SHP77 treated with DMSO at 0.1 percent for 48 hours (cell line): ENCODE data around the gene GALNT12.

ENCODE experiments used
- DNase-seq: peaks from one replicate; lab custom pipeline; 2025; lab: John Stamatoyannopoulos, UW

The GALNT12 gene

GRCh38 chr9:98801969-98802371 is 5.5 kb upstream of the GALNT12 start:
- no peak for DNase-seq

DNA sequence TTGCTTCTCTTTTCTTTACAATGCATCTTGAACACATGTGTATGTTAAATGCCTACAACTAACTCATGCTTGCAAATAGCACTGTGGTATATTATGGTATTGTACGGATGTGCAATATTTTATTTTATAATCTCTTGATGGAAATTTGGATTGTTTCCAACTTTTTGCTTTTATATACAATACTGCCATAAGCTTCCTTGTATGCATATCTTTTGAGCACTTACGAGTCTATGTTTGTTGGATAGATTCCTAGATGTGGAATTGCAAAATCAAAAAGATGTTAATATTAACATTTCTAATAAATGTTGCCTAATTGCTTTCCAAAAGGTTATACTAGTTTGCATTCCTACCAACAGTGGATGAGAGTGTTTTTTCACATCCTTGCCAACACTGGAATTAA is 3.4 kb upstream of the GALNT12 start:
- no peak for DNase-seq

GRCh38 chr9:98805506-98806272 is 1.8 kb upstream of the GALNT12 start:
- DNase-seq, result no peak

DNA sequence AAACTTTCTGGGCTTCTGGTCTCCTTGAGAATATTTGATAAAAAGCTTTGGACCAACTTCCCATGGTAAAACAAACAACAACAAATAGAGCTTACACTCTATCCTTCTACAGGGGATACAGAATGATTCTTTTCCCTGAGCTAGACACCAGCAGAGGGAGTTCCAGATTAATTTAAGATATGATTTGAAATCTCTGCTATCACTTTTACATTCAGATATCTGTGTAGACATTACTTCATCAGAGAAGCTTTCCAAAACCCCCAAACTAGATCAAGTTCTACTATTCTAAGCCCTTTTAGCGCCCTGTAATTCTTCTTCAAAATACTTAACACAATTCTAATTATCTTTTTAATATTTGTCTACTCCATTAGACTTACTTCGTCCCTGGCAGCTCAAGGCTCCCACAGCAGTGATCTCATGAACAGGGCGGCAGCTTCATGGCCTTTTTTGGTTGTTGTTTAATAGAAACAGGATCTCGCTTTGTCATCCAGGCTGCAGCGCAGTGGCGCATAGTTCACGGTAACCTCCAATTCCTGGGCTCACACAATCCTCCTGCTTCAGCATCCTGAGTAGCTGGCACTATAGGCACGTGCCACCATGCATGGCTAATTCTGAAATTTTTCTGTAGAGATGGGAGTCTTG is 955 bp upstream of the GALNT12 start:
- DNase-seq, result no peak

- no peak for DNase-seq
These were observed 335 bp downstream of the GALNT12 start for GRCh38 chr9:98807814-98808195.

DNA sequence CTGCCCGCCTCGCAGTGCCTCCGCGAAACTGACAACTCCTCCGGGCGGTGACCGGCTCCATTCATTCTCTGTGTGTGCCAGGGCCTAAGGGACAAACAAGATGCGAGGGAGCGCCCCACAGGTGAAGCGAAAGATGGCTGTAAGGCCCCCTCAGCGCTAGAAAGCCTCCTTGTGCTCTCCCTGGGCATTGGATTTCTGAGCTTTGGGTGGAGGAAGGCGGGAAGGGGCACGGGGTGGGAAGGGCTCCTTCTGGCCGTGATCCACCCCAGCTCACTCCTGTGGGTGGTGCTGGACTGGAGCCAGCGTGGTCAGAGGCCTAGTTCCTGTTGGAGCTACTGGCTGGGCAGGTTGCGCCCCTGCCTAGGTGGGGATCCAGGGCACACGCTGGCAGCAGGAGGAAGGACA is 943 bp downstream of the GALNT12 start:
- no peak for DNase-seq

DNA sequence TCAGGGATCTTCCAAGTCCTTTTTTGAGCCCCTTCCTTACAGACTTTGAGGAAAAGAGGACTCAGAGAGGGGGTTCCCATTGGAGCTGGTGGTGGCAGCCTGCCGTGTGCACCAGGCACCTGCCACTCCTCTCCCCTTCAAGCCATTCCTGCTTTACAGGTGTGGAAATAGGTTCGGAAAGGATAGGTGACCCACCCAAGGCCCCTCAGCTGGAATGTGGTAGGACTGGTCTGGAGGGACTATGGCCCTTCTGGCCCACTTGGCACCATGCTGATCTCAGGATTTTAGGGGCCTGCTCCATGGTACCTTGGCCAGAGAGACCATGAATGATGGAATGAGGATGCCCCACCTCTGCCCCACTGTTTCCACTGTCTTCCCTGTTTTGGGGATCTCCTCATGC is 1.4 kb downstream of the GALNT12 start:
- no peak for DNase-seq

DNA sequence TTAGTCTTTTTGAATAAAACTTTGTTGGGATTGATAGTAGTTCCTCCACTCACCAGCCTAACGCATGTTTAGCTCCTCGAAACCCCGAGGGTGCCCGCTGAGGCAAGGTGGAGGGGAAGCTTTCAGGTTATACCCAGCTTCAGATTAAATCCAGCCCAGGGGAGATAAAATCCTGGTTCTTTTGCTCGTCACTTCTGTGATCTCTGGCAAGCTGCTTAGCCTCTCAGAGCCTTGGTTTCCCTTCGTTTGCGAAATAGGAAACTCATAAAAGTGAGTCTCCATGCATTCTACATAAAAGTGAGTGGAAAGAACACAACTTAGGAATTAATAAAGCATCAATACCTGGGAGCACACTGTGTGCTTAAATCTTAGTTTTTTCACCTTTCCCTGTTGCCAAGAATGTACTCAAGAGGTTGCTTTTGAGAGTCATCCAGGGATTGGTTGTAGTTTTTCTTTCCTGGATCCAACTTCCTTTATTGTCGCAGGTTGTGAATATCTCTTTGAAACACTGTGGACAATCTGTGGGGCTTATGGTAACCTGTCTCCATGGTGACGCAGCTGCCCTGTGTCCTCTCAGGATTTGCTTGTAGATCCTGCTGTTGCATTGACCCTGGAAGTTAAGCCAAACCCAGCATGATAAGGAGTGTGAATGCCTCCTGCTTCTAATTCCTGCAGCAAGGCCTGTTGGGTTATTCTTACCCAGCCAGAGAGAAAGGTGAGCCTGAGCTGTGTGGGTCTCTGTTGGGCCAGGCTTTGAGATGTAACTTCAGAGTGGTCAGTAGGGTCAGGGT is 2.0 kb downstream of the GALNT12 start:
- DNase-seq, result no peak

DNA sequence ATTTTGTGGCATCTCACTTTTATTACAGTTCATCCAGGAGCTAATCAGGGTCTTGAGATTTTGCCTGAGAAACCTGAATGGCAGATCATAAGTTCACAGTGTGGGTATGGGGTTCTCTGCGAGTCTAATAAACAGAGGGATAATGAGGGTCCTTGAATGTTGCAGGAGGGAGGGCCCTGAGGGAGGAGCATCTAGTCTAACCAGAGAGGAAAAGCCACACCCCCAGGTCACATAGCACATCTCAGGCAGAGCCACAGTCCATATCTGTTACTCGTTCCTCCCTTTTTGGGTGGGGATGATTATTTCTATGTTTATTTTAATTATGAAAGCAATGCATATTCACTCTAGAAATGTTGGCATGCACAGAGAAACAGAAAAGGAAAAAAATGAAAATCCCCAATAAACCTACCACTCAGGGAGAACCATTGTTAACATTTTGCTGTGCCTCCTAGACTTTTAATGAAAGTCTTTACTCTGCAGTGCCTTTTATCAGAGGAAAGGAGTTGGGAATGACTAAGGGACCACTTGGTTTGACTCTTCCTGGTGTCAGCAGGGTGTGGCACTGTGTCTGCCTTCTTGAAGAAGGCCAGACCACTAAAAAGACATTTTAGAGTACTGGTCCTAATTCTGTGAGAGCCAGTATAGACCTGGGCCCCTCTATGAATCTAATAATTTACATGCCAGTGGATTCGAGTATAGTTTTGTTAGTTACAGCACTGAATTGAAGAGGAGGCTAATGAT is 2.8 kb downstream of the GALNT12 start:
- no peak for DNase-seq

GRCh38 chr9:98811051-98811650 is 3.7 kb downstream of the GALNT12 start:
- DNase-seq, result no peak

GRCh38 chr9:98815391-98815951 is 8.0 kb downstream of the GALNT12 start:
- DNase-seq, result no peak

- no peak for DNase-seq
These were observed 11.3 kb downstream of the GALNT12 start for GRCh38 chr9:98818764-98819163.

DNA sequence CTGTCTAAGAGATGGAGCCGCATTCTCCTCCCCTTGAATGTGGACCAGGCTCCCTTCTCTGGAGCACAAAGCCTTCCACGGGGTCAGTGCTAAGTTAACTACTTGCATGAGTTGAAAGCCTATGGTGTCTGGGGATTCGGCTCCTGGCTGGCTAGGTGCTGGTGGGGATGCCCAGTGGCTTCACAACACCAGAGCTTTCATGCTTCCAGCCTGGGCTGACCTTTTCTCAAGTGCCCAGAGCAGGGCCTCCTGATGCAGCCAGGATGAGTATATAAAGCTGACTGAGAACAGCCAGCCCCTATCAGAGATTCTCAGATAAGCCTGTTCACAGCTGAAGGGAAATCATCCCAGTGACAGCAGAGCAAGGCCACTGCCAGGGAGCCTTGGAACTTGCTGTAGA is 11.8 kb downstream of the GALNT12 start:
- no peak for DNase-seq

GRCh38 chr9:98821831-98822230 is 14.4 kb downstream of the GALNT12 start:
- DNase-seq, result no peak

- no peak for DNase-seq
These were observed 15.2 kb downstream of the GALNT12 start for GRCh38 chr9:98822661-98823060.

DNA sequence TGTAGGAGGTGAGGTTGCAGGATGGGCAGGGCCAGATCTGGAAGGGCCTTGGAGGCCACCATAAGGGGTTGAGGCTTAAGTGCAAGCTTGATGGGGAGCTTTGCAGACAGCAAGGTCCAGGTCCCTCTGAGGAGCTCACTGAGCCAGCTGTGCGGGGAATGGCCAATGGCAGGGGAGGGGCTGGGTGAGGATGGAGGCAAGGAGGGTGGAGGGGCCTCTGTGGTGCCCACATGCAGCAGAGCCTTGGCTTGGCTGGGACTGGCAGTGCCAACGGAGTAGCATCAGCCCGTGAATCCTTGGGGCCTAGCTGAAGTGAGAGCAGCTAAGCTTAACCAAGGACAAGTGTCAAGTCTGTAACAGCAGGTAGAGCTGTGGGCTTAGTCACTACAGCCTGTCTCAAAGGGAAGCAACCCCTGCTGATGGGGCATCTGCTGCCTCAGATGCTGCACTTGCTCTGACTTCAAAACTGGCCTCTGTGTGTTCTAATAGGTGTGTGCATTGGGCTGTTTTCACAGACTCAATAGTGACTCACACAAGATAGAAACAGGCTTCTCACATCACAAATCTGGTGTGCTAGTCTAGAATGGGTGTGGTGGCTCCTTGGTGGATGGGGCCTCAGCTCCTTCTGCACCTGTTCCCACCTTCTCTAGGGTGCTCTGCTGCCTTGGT is 16.3 kb downstream of the GALNT12 start:
- no peak for DNase-seq

GRCh38 chr9:98825414-98825813 is 17.9 kb downstream of the GALNT12 start:
- no peak for DNase-seq

- DNase-seq, result no peak
These were observed 19.2 kb downstream of the GALNT12 start for GRCh38 chr9:98826716-98827115.

- DNase-seq, result no peak
These were observed 22.3 kb downstream of the GALNT12 start for GRCh38 chr9:98829766-98830165.

DNA sequence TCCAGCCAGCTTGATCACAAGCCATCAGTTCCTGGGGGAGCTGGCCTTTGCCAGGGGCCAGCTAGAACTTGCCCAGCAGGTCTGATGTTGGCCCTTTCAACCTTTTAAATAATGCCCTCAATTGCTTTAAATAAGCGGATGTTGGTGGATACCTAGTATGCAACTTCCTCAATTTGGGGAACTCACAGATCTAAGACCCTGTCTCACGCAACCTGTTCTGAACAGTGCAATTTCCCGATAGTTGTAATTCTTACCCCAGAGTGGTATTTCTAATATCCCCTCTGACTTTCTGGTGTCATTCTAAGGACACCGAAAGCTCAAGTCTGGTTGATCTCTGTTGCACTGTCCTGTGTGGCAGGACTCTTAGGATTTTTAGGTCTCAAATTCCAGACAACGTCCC is 23.1 kb downstream of the GALNT12 start:
- DNase-seq, result no peak

DNA sequence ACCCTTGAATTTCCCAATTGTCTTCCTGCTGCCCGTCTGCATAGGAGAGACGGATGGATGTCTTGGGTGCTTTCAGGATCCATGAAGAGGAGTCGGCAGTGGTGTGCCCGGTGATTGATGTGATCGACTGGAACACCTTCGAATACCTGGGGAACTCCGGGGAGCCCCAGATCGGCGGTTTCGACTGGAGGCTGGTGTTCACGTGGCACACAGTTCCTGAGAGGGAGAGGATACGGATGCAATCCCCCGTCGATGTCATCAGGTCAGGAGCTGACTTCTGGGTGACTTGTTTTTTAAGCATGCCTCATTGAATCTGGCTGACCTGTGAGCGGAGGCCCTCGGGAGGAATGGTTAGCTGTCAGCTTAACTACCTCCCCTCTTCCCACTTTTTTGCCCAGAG is 24.2 kb downstream of the GALNT12 start:
- DNase-seq, result no peak
